ENCODE results near the gene COG8.
A peak's percentile ranks its signal among the peaks of the same experiment; 100 is the strongest.

The COG8 gene, protein sequence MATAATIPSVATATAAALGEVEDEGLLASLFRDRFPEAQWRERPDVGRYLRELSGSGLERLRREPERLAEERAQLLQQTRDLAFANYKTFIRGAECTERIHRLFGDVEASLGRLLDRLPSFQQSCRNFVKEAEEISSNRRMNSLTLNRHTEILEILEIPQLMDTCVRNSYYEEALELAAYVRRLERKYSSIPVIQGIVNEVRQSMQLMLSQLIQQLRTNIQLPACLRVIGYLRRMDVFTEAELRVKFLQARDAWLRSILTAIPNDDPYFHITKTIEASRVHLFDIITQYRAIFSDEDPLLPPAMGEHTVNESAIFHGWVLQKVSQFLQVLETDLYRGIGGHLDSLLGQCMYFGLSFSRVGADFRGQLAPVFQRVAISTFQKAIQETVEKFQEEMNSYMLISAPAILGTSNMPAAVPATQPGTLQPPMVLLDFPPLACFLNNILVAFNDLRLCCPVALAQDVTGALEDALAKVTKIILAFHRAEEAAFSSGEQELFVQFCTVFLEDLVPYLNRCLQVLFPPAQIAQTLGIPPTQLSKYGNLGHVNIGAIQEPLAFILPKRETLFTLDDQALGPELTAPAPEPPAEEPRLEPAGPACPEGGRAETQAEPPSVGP

DNA sequence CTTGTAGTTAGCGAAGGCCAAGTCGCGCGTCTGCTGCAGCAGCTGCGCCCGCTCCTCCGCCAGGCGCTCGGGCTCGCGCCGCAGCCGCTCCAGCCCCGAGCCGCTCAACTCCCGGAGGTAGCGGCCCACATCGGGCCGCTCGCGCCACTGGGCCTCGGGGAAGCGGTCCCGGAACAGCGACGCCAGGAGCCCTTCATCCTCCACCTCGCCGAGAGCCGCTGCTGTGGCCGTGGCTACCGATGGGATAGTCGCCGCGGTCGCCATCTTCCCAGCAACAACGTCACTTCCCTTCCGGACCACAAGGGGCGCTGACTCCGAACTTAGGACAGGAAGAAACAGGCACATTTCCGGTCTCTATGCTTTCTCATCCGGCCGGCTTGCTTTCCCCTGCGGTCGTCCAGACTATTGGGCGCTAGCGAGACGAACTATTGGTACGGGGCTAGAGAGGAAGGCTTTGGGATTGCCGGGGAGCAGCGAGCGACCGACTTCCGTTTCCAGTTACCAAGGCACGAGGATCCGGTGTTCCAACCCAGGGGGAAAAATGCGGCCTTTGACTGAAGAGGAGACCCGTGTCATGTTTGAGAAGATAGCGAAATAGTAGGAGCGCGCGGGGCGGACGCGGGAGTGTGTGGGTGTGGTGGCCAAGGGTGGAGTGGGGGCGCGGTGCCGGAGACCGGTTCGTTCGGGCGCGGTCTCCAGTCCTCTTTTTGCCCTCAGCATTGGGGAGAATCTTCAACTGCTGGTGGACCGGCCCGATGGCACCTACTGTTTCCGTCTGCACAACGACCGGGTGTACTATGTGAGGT is at the start of gene COG8, which contains the start of gene NIP7:
TSS of gene COG8 (minus strand) at position 276 of the 806 bp plus-strand sequence. CDS start at position 264, 12 bp downstream.
TSS of gene NIP7 (plus strand) at position 484 of the 806 bp plus-strand sequence. CDS start at position 542, 58 bp downstream.
- peak within 1 kb of the TSS; percentile 54; the same call in 1 of the 2 replicates for H3K27ac ChIP-seq
- peaks cover 39% of the 10 kb centered on the region for H3K36me3 ChIP-seq (ENCODE audit: insufficient read depth, low read length)
- H3K9ac ChIP-seq (ENCODE audit: insufficient read length): peak within 1 kb of the TSS; percentile 87
- no peaks in the 10 kb centered on the region for H3K9me3 ChIP-seq (ENCODE audit: low read depth, low read length)
- H3K4me3 ChIP-seq: peak within 1 kb of the TSS; percentile 84
- TF ChIP-seq POLR2AphosphoS5 (IDR thresholded peaks at IDR 0.05; ENCODE audit: borderline replicate concordance, low read depth, low read length): peak; percentile 71
- no peak for TF ChIP-seq EZH2 (IDR thresholded peaks at IDR 0.05)
- TF ChIP-seq FOXP2 (optimal IDR thresholded peaks at IDR 0.05; ENCODE audit: control extremely low read depth, extremely low read length, insufficient read depth): peak; percentile 31
- DNase-seq (ENCODE audit: low read depth, low spot score): peak; percentile 66

DNA sequence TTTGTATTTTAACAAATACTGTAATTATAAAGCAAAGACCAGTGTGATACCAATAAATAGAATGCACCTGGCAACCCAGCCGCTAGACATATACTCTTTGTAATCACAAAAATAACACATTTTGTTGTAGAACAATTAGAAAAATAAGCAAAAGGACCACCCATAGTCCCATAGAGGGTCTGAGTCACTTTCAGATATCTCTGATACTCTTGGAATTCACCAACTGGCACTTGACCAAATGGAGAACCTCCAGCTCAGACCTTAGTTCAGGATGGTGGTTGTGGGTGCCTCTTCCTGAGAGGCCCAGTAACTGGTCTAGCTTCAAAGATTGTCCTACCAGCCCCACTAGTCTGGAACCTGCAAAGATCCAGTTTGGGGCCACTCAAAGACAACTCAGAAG is 47.2 kb upstream of the COG8 start:
- no peak overlapping the region for H3K9ac ChIP-seq (ENCODE audit: insufficient read length)
- no peak for DNase-seq (ENCODE audit: low read depth, low spot score)
- peak overlapping the region; percentile 83 for H3K4me3 ChIP-seq
- TF ChIP-seq FOXP2 (optimal IDR thresholded peaks at IDR 0.05; ENCODE audit: control extremely low read depth, extremely low read length, insufficient read depth): no peak
- TF ChIP-seq EZH2 (IDR thresholded peaks at IDR 0.05): no peak
- TF ChIP-seq POLR2AphosphoS5 (IDR thresholded peaks at IDR 0.05; ENCODE audit: borderline replicate concordance, low read depth, low read length): no peak
- no peak overlapping the region for H3K27ac ChIP-seq
- no peaks in the 10 kb centered on the region for H3K9me3 ChIP-seq (ENCODE audit: low read depth, low read length)
- peaks cover 27% of the 10 kb centered on the region for H3K36me3 ChIP-seq (ENCODE audit: insufficient read depth, low read length)

DNA sequence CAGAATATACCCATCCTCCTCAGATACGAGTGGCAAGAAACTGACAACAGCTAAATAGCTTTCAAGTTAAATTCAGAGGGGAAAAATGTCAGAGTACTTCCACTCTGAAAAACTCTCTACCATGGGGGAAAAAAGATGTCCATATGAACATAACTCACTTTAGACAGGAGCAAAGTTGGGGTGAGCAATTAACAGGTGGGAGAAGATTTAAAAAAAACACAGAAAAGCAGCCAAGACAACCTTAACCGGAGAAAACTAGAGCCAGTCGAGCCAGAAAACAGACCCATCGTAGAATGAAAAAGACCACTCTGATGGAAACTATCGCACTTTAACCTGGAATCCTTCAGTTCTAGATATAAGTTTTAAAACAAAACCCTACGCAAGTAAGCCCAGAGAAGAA is 45.6 kb upstream of the COG8 start:
- peaks cover 30% of the 10 kb centered on the region for H3K36me3 ChIP-seq (ENCODE audit: insufficient read depth, low read length)
- TF ChIP-seq EZH2 (IDR thresholded peaks at IDR 0.05) (no peak), POLR2AphosphoS5 (IDR thresholded peaks at IDR 0.05; ENCODE audit: borderline replicate concordance, low read depth, low read length) (no peak), FOXP2 (optimal IDR thresholded peaks at IDR 0.05; ENCODE audit: control extremely low read depth, extremely low read length, insufficient read depth) (no peak)
- peak overlapping the region; percentile 89 for H3K9ac ChIP-seq (ENCODE audit: insufficient read length)
- no peaks in the 10 kb centered on the region for H3K9me3 ChIP-seq (ENCODE audit: low read depth, low read length)
- DNase-seq (ENCODE audit: low read depth, low spot score): no peak
- peak overlapping the region; percentile 83 for H3K4me3 ChIP-seq
- H3K27ac ChIP-seq: peak overlapping the region; percentile 46; the same call in 1 of the 2 replicates

DNA sequence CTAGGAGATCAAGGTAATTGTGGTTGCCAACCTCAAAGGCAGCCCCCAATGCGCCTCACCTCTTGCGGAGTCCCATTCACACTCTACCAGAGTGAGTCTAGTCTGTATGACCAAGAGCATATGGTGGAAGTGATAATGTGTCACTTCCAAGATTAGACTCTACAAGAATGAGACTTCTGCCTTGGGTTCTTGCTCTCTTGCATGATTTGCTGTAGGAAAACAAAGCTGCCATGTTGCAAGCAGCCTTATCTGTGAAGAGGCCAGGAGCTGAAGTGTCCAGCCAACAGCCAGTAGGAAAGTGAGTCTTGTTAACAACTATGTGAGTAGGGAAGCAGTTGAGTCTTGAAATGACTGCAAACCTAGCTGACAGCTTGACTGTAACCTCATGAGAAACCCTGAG is 43.1 kb upstream of the COG8 start:
- peaks cover 39% of the 10 kb centered on the region for H3K36me3 ChIP-seq (ENCODE audit: insufficient read depth, low read length)
- no peak overlapping the region for H3K4me3 ChIP-seq
- no peaks in the 10 kb centered on the region for H3K9me3 ChIP-seq (ENCODE audit: low read depth, low read length)
- H3K27ac ChIP-seq: no peak overlapping the region
- no peak for DNase-seq (ENCODE audit: low read depth, low spot score)
- H3K9ac ChIP-seq (ENCODE audit: insufficient read length): no peak overlapping the region
- no peak for TF ChIP-seq POLR2AphosphoS5 (IDR thresholded peaks at IDR 0.05; ENCODE audit: borderline replicate concordance, low read depth, low read length)
- TF ChIP-seq EZH2 (IDR thresholded peaks at IDR 0.05): no peak
- TF ChIP-seq FOXP2 (optimal IDR thresholded peaks at IDR 0.05; ENCODE audit: control extremely low read depth, extremely low read length, insufficient read depth): no peak

DNA sequence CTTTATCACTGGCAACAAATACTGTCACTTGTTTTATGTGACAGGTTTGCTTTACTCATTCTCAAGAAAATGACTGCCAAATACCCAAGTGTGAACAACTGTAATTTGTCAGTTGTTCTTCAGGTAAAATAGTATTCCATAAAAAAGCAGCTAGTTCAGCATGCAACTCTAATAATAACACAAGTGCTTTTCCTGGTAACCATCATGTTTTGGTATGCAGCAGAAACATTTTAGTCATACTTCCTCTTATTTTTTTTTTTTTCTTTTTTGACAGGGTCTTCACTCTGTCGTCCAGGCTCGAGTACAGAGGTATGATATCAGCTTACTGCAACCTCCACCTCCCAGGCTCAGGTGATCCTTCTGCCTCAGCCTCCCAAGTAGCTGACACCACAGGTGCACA is 41.9 kb upstream of the COG8 start:
- TF ChIP-seq POLR2AphosphoS5 (IDR thresholded peaks at IDR 0.05; ENCODE audit: borderline replicate concordance, low read depth, low read length) (no peak), FOXP2 (optimal IDR thresholded peaks at IDR 0.05; ENCODE audit: control extremely low read depth, extremely low read length, insufficient read depth) (no peak), EZH2 (IDR thresholded peaks at IDR 0.05) (no peak)
- Histone ChIP-seq H3K36me3 (ENCODE audit: insufficient read depth, low read length) (peaks cover 39% of the 10 kb centered on the region), H3K9ac (ENCODE audit: insufficient read length) (no peak overlapping the region), H3K4me3 (no peak overlapping the region), H3K27ac (no peak overlapping the region), H3K9me3 (ENCODE audit: low read depth, low read length) (no peaks in the 10 kb centered on the region)
- no peak for DNase-seq (ENCODE audit: low read depth, low spot score)

DNA sequence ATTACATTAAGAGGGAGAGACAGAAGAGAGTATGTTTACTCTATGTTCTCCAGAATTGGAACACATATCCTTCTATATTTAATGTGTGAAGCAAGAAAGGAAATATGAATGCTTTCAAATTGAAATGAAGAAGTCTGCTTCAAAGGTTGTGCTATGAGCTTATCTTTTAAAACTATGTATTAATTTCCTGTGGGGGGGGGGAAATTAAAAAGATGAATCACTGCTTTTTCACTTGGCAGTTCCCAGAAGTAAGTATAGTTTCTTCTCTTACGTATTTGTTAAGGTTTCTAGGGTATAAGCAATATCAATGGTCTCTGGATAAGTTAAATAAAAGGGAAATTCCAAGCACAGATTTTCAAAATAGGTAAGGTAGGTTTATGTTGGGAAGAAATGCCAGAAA is 39.4 kb upstream of the COG8 start:
- Histone ChIP-seq H3K4me3 (no peak overlapping the region), H3K9me3 (ENCODE audit: low read depth, low read length) (no peaks in the 10 kb centered on the region), H3K9ac (ENCODE audit: insufficient read length) (no peak overlapping the region), H3K27ac (no peak overlapping the region), H3K36me3 (ENCODE audit: insufficient read depth, low read length) (peaks cover 32% of the 10 kb centered on the region)
- no peak for DNase-seq (ENCODE audit: low read depth, low spot score)
- TF ChIP-seq POLR2AphosphoS5 (IDR thresholded peaks at IDR 0.05; ENCODE audit: borderline replicate concordance, low read depth, low read length): no peak
- no peak for TF ChIP-seq FOXP2 (optimal IDR thresholded peaks at IDR 0.05; ENCODE audit: control extremely low read depth, extremely low read length, insufficient read depth)
- TF ChIP-seq EZH2 (IDR thresholded peaks at IDR 0.05): no peak

DNA sequence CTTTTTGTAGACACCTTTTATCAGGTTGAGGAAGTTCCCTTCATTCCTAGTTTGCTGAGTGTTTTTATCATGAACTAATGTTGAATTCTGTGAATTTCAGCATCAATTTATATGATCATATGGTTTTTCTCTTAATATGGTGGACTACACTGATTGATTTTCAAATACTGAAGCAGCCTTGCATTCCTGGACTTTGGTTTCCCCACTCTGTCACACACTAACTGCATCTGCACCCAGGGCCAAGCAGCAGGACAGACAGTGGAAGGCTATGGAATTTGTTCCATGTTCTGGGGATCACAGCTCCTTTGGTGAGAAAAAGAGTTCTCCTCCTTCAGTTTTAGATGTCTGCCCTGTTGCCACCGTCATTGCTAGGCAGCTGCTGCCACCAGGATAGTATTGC is 38.7 kb upstream of the COG8 start:
- DNase-seq (ENCODE audit: low read depth, low spot score): no peak
- no peak overlapping the region for H3K27ac ChIP-seq
- no peak overlapping the region for H3K4me3 ChIP-seq
- no peak for TF ChIP-seq POLR2AphosphoS5 (IDR thresholded peaks at IDR 0.05; ENCODE audit: borderline replicate concordance, low read depth, low read length)
- no peak for TF ChIP-seq FOXP2 (optimal IDR thresholded peaks at IDR 0.05; ENCODE audit: control extremely low read depth, extremely low read length, insufficient read depth)
- no peak for TF ChIP-seq EZH2 (IDR thresholded peaks at IDR 0.05)
- H3K9me3 ChIP-seq (ENCODE audit: low read depth, low read length): no peaks in the 10 kb centered on the region
- H3K9ac ChIP-seq (ENCODE audit: insufficient read length): no peak overlapping the region
- H3K36me3 ChIP-seq (ENCODE audit: insufficient read depth, low read length): peaks cover 25% of the 10 kb centered on the region

Data from SK-N-MC (cell line).